H1 (cell line): ENCODE measurements around the gene ZDHHC11B. TPM values are rescaled to one million over a fixed set of nuclear protein-coding genes. Genes with fewer than 3 reads are reported as not detected.
"Not testable (repeated sequence)": the region's sequence is repeated elsewhere in the genome, so short reads cannot be mapped to it uniquely, and the experiment has no call there.

Experiments
- CTCF ChIA-PET: fragments of 300-600 bp; sonication (Branson Sonifier 250); formaldehyde crosslinking; loops from one replicate; lab custom pipeline; 2021; ENCODE audit not compliant: partially characterized antibody; lab: Charles Lee
- POLR2A ChIA-PET: fragments of 300-600 bp; sonication (Branson Sonifier 250); formaldehyde crosslinking; loops from one replicate; lab custom pipeline; 2021; ENCODE audit warnings: inconsistent platforms; ENCODE audit not compliant: partially characterized antibody; lab: Charles Lee
- DNase-seq, 2 experiments: peaks; one replicate each; pipeline versions ENCODE4 v3.0.0 to v3.0.0-alpha.2; 2010 to 2022; ENCODE audit warnings: low spot score in 2 of 2, low read depth in 1 of 2, mixed read lengths in 1 of 2
- FAIRE-seq: peaks from 2 replicates; lab custom pipeline; 2011; peaks lifted over from hg19 to GRCh38; lab: Jason Lieb, UNC
- H2AFZ ChIP-seq: 2 replicates; pipeline ENCODE4 v1.8.1; 2012; ENCODE audit warnings: low read length, inconsistent platforms
- H2AK5ac ChIP-seq: 2 replicates; pipeline ENCODE4 v1.6.1; 2013; ENCODE audit warnings: low read depth, low read length
- H2BK120ac ChIP-seq: replicated peaks from 2 replicates; pipeline ENCODE3; 2013; ENCODE audit warnings: low read depth, low read length, inconsistent platforms
- H2BK12ac ChIP-seq: 2 replicates; pipeline ENCODE4 v1.6.1; 2013; ENCODE audit warnings: low read depth, low read length
- H2BK15ac ChIP-seq: 2 replicates; pipeline ENCODE4 v1.6.1; 2013; ENCODE audit warnings: low read length
- H2BK20ac ChIP-seq: 2 replicates; pipeline ENCODE4 v1.6.1; 2013; ENCODE audit warnings: low read length
- H2BK5ac ChIP-seq: 2 replicates; pipeline ENCODE4 v1.6.1; 2013; ENCODE audit warnings: low read depth, low read length
- H3K14ac ChIP-seq: 2 replicates; pipeline ENCODE4 v1.6.1; 2013; ENCODE audit warnings: inconsistent platforms; ENCODE audit not compliant: insufficient read length
- H3K18ac ChIP-seq: 2 replicates; pipeline ENCODE4 v1.6.1; 2013; ENCODE audit warnings: low read length; ENCODE audit errors: extremely low read depth
- H3K23ac ChIP-seq: 2 replicates; pipeline ENCODE4 v1.6.1; 2013; ENCODE audit warnings: inconsistent platforms; ENCODE audit not compliant: insufficient read length
- H3K23me2 ChIP-seq: 2 replicates; pipeline ENCODE4 v1.6.1; 2013; ENCODE audit warnings: low read depth, low read length
- H3K27ac ChIP-seq: 2 replicates; pipeline ENCODE4 v1.6.1; 2011; ENCODE audit warnings: low read depth, low read length, inconsistent platforms
- H3K27me3 ChIP-seq, 4 experiments: replicated peaks in 1 of 4; 1 replicate in 1 of 4; 2 replicates in 3 of 4; pipeline versions ENCODE4 v1.6.1 to v1.8.1; 2011 to 2013; ENCODE audit warnings: low read length in 3 of 4, mild to moderate bottlenecking in 3 of 4, inconsistent platforms in 2 of 4, mixed read lengths in 2 of 4, moderate library complexity in 1 of 4; ENCODE audit not compliant: control insufficient read depth in 3 of 4, insufficient read depth in 3 of 4; ENCODE audit errors: extremely low read depth in 1 of 4
- H3K36me3 ChIP-seq, 4 experiments: 2 replicates each; pipeline versions ENCODE4 v1.6.1 to v1.8.1; 2011 to 2013; ENCODE audit warnings: mild to moderate bottlenecking in 4 of 4, low read length in 3 of 4, moderate library complexity in 2 of 4, control low read depth in 1 of 4, inconsistent platforms in 1 of 4; ENCODE audit not compliant: insufficient read depth in 4 of 4, control insufficient read depth in 2 of 4
- H3K4ac ChIP-seq: replicated peaks from 2 replicates; pipeline ENCODE3; 2013; ENCODE audit warnings: low read length, low read depth, mixed read lengths, inconsistent platforms; ENCODE audit not compliant: insufficient read length
- H3K4me1 ChIP-seq, 4 experiments: replicated peaks in 1 of 4; 1 replicate in 1 of 4; 2 replicates in 3 of 4; pipeline versions ENCODE4 v1.6.1 to v1.8.1; 2011 to 2013; ENCODE audit warnings: low read length in 3 of 4, inconsistent platforms in 2 of 4, mixed read lengths in 1 of 4; ENCODE audit not compliant: insufficient read depth in 4 of 4, control insufficient read depth in 3 of 4
- H3K4me2 ChIP-seq, 2 experiments: 2 replicates each; pipeline versions ENCODE4 v1.6.1 to v1.8.1; 2011 to 2013; ENCODE audit warnings: low read depth in 2 of 2, low read length in 2 of 2, control low read depth in 1 of 2, inconsistent platforms in 1 of 2, mild to moderate bottlenecking in 1 of 2; ENCODE audit not compliant: insufficient read depth in 1 of 2
- H3K4me3 ChIP-seq, 4 experiments: fragments of 200-600, 300-600 bp in 1 of 4; sonication (generic), shearing (Covaris generic), sonication (Bioruptor Twin) in 1 of 4; 2 replicates each; pipeline versions ENCODE4 v1.5.1 to v1.8.1; 2011 to 2016; ENCODE audit warnings: low read length in 4 of 4, low read depth in 3 of 4, control low read depth in 2 of 4, inconsistent platforms in 2 of 4, mild to moderate bottlenecking in 2 of 4, mixed read lengths in 1 of 4, moderate library complexity in 1 of 4; ENCODE audit not compliant: insufficient read depth in 2 of 4; ENCODE audit errors: extremely low read depth in 1 of 4
- H3K56ac ChIP-seq: replicated peaks from 2 replicates; pipeline ENCODE3; 2013; ENCODE audit warnings: low read depth, mild to moderate bottlenecking, mixed read lengths, low read length, inconsistent platforms; ENCODE audit not compliant: insufficient read length
- H3K79me1 ChIP-seq: 2 replicates; pipeline ENCODE4 v1.6.1; 2013; ENCODE audit warnings: low read depth, low read length, control low read depth
- H3K79me2 ChIP-seq, 2 experiments: 2 replicates each; pipeline versions ENCODE4 v1.6.1 to v1.8.1; 2012 to 2013; ENCODE audit warnings: low read length in 2 of 2, mild to moderate bottlenecking in 2 of 2, inconsistent platforms in 1 of 2; ENCODE audit not compliant: insufficient read depth in 2 of 2, control insufficient read depth in 1 of 2
- H3K9ac ChIP-seq, 4 experiments: replicated peaks in 1 of 4; 1 replicate in 1 of 4; 2 replicates in 3 of 4; pipeline versions ENCODE4 v1.6.1 to v1.8.1; 2011 to 2013; ENCODE audit warnings: low read depth in 3 of 4, low read length in 3 of 4, control low read depth in 2 of 4, mild to moderate bottlenecking in 2 of 4, moderate library complexity in 2 of 4, inconsistent platforms in 1 of 4; ENCODE audit errors: extremely low read depth in 1 of 4
- H3K9me3 ChIP-seq, 2 experiments: 2 replicates each; pipeline versions ENCODE4 v1.6.1 to v1.8.1; 2012 to 2013; ENCODE audit warnings: mild to moderate bottlenecking in 2 of 2, moderate library complexity in 2 of 2, control low read depth in 1 of 2, inconsistent platforms in 1 of 2, low read depth in 1 of 2, low read length in 1 of 2, mixed read lengths in 1 of 2; ENCODE audit not compliant: insufficient read depth in 2 of 2
- H4K20me1 ChIP-seq, 2 experiments: replicated peaks in 1 of 2; 2 replicates each; pipeline versions ENCODE3 to v1.8.1; 2011 to 2013; ENCODE audit warnings: inconsistent platforms in 2 of 2, low read length in 2 of 2, mild to moderate bottlenecking in 1 of 2; ENCODE audit not compliant: insufficient read depth in 2 of 2, control insufficient read depth in 1 of 2
- H4K5ac ChIP-seq: 2 replicates; pipeline ENCODE4 v1.6.1; 2013; ENCODE audit warnings: low read length, low read depth, mixed read lengths, inconsistent platforms; ENCODE audit not compliant: insufficient read length
- H4K8ac ChIP-seq: 2 replicates; pipeline ENCODE4 v1.8.0; 2013; ENCODE audit warnings: mild to moderate bottlenecking, moderate library complexity, low read length, inconsistent platforms; ENCODE audit not compliant: insufficient read depth; ENCODE audit errors: extremely low read depth
- H4K91ac ChIP-seq: replicated peaks from 2 replicates; pipeline ENCODE3; 2013; ENCODE audit warnings: low read length, mixed read lengths, inconsistent platforms; ENCODE audit not compliant: insufficient read length
- WGBS, 2 experiments: shearing (Covaris generic) in 1 of 2; methylation state at CpG; one replicate each; pipeline versions ENCODE4 v1.1.6 to v1.1.7; 2013 to 2015; ENCODE audit warnings: low lambda C conversion rate in 2 of 2, mixed read lengths in 2 of 2, inconsistent platforms in 1 of 2, low coverage in 1 of 2, missing lambda C conversion rate in 1 of 2; ENCODE audit not compliant: insufficient replicate concordance in 2 of 2, insufficient coverage in 1 of 2, insufficient read length in 1 of 2; ENCODE audit errors: extremely low coverage in 1 of 2, missing lambda C conversion rate in 1 of 2; 5-methylcytosine and 5-hydroxymethylcytosine counted together
- polyA plus RNA-seq, 7 experiments: library from polyadenylated mRNA; depleted of rRNA in 3 of 7; stranded (reverse) in 5 of 7; unstranded in 2 of 7; fragments of >200 nt in 5 of 7; fragments of 200-250 nt in 2 of 7; gene quantifications; 1 replicate in 5 of 7; 2 replicates in 1 of 7; 4 replicates in 1 of 7; pipeline versions ENCODE4 v1.2.1 to v1.2.3, GENCODE V29; 2011 to 2013; ENCODE audit warnings: missing spikeins in 2 of 7, mixed read lengths in 2 of 7
- total RNA-seq: library from RNA; stranded (reverse); fragmentation: NEBNext Ultra II Directional; extraction: Animal tissue kit (Norgen Biotek cat#: 25700); gene quantifications from 2 replicates; pipeline ENCODE4 v1.2.1, GENCODE V29; 2021

ZDHHC11B gene
- total and polyA plus RNA-seq, 2 of the 8 experiments (the other 6 are each of a cell fraction or from before 2014, with no cell fraction given) = 0.29 to 2.5 TPM

DNA sequence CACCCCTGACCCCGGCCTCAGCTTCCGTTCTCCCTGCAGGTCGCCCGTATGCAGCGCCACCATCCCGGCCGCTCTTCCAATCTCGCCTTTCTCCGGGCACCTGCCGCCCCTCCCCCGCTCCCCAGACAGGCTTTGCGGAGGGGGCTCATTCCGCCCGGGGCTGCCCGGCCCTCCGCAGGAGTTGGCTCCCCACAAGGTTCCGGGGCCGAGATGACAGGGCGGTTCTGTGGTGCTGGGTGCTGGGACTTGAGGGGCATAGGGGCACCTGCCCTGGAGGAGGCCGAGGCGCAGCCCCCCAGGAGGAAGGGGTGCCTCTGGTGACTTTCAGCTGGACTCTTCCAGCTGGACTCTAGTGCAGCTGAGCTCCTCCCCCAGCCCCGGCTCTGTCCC lies 90.5 kb downstream of the ZDHHC11B start:
- WGBS, 2 experiments = no CpG with 5 or more reads among the region's 22 CpGs
- Histone ChIP-seq H3K27me3 (peaks cover 5 to 18% (median 12%) of the 10 kb centered on the region in 4 experiments), H3K4me3 (peak overlapping the region in 1 of 4 experiments; percentile 60; a peak in 1 of 8 replicates)
- FAIRE-seq, H3K56ac ChIP-seq, H3K9me3 ChIP-seq, H3K23me2 ChIP-seq, H3K4me2 ChIP-seq, H2BK120ac ChIP-seq, H3K79me1 ChIP-seq, H3K27ac ChIP-seq, H3K36me3 ChIP-seq, POLR2A ChIA-PET, H3K4ac ChIP-seq, H2BK15ac ChIP-seq, H2BK12ac ChIP-seq, H2BK20ac ChIP-seq, H3K23ac ChIP-seq, H2AK5ac ChIP-seq, H3K14ac ChIP-seq, H3K9ac ChIP-seq, H4K91ac ChIP-seq, H3K18ac ChIP-seq, CTCF ChIA-PET, H4K20me1 ChIP-seq, H2BK5ac ChIP-seq, H3K79me2 ChIP-seq, H4K8ac ChIP-seq, H4K5ac ChIP-seq, H2AFZ ChIP-seq, H3K4me1 ChIP-seq, DNase-seq: not testable (repeated sequence)
